COLO829 (cell line): ENCODE results near the gene SOWAHC.
A peak's percentile ranks its signal among the peaks of the same experiment; 100 is the strongest.
"Not testable (repeated sequence)": the region's sequence is repeated elsewhere in the genome, so short reads cannot be mapped to it uniquely, and the experiment has no call there.

Experiments
- DNase-seq: peaks from one replicate; pipeline ENCODE4 v3.0.0; 2012; ENCODE audit warnings: low spot score

The SOWAHC gene

DNA sequence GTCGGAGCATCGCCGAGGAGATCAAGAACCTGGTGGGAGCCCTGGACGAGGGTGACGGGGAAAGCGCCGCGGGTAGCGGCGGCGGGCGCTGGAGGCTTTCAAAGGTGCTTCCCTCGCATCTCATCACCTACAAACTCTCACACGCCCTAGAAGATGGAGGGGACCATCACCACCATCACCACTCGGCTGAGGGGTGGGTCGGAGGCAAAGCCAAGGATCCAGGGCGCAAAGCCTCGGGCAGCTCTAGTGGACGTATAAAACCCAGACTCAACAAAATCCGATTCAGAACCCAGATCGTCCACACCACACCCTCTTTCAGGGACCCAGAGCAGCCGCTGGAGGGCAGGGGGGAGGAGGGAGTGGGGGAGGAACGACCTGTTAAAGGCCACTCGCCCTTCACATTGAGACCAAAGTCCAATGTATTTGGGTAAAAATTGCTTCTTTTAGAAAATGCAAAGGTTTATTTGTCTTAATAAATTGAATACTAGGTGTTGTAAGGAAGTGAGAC lies 1.5 kb downstream of the SOWAHC start:
- DNase-seq = no peak

DNA sequence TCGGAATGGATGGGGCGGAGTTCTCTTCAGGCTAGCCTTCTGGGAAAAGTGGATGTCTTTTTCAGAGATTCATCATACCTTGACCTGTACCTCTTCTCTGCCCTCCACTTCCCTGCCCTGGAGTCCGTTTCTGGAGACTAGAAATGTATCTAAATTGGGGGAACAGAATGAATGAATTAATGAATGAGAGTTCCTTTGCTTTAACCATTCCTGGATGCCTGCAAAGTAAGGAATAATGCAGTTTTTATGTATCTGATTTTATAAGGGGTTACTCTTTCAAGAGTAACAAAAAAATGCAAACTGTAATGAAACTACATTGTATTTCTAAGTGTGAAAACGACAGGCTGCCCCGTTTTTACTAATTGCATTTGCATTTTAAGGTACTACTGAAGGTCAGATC lies 2.0 kb downstream of the SOWAHC start:
- DNase-seq = no peak

DNA sequence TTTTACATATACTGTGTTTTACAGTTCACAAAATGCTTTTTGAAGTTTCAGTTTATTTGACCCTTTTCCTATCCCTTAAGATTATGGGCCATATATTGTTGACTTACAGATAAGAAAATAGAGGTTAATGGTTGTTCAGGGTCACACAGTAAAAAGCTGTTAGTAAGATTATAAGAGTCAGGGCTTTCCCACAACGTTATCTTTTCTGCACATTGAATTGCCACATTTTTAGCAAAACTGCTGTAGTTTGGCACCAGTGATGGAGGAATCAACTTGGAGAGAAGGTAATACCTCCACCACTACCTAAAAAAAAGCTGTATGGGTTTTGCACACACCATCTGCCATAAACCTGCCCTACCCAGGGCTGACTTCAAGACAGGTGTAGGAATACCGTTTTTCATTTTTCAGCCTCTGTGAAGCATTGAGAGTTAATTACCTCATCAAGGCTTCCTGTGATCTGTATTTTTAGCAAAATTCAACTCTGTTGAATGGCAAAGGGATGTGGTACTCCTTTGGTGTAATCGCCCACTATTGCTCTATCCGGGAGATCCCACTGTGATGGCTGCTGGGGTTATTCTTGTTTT lies 5.0 kb downstream of the SOWAHC start:
- no peak for DNase-seq

DNA sequence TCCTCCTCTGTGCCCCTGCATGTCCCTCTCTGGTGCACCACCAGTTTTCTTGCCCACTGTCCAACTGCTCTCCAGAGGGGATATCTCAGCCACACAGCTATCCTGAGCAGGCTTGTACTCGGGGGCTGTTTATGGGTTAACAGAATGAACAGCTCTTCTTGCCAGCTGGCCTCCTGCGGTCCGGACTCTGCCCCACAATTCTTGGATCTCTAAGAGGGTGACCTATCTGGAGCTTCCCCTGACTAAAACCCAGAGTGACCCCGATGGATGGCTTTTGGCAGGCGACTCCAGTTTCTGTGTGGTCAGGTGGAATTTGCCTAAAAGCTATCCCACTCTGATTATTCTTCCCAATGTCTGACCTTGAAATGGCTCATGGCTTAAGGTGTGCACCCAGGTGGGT lies 9.1 kb downstream of the SOWAHC start:
- no peak for DNase-seq

DNA sequence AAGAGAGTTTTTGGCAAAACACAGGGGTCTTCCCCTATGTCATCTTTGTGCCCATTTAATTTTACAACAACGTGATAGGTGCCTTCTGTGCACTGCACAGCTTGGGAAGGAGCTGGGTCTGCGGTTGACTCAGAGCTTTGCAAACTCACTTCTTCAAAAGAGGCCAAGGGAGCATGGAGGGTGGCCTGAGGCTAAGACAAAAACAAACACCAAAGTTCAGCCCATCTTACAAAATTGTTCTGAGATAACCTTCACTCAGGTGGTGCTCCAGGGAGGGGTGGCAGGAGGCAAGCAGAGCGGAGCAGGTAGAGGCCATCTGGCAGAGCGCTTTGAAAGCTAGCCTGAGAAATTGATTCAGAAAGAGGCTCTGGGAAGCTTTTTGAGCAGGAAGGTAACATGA lies 9.8 kb downstream of the SOWAHC start:
- DNase-seq = no peak

DNA sequence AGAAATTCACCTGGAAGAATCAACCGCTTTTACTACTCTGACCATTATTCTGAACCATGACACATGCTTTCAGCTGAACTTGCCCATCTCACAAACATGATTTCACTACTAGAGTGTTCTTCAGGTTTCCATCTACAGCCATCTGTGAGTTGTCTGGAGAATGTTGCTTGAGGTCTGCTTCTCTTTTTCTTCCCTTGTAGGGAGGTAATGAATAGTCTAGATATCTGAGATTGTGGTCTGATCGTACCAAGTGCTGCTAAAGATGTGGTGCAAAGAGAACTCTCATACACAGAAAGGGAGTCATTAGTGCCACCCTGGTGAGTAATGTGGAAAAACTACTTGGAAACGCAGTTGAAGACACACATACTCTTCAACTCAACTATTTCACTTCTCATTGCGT lies 10.2 kb downstream of the SOWAHC start:
- DNase-seq = no peak

DNA sequence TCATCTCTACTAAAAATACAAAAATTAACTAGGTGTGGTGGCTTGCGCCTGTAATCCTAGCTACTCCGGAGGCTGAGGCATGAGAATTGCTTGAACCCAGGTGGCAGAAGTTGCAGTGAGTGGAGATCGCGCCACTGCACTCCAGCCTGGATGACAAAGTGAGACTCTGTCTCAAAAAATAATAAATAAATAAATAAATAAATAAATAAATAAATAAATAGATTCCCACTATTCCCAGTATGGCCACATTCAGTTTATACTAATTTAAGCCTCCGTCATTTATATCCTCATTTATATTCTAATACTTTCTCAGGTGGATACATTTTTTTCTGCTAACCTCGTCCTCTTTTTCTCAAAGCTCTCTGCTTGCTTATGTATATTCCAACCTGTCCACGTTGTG lies 14.2 kb downstream of the SOWAHC start:
- not testable (repeated sequence) for DNase-seq

DNA sequence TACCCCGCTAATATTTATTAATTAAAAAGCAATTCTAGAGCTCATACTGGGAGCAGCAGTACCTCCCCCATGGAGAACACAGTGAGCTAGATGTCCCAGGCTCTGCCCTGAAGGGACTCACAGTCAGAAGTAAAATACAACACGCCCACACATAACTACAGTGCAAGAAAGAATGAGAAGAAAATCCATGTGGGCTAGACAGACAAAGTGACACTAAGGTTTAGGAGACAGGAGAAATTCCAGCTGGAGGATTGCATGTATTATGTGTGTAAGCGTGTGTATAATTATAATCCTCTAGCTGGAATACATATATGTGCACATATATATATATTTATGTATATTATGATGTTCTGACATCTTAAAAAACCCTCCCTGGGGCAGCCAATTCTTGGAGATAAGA lies 15.7 kb downstream of the SOWAHC start:
- peak; percentile 14 for DNase-seq

DNA sequence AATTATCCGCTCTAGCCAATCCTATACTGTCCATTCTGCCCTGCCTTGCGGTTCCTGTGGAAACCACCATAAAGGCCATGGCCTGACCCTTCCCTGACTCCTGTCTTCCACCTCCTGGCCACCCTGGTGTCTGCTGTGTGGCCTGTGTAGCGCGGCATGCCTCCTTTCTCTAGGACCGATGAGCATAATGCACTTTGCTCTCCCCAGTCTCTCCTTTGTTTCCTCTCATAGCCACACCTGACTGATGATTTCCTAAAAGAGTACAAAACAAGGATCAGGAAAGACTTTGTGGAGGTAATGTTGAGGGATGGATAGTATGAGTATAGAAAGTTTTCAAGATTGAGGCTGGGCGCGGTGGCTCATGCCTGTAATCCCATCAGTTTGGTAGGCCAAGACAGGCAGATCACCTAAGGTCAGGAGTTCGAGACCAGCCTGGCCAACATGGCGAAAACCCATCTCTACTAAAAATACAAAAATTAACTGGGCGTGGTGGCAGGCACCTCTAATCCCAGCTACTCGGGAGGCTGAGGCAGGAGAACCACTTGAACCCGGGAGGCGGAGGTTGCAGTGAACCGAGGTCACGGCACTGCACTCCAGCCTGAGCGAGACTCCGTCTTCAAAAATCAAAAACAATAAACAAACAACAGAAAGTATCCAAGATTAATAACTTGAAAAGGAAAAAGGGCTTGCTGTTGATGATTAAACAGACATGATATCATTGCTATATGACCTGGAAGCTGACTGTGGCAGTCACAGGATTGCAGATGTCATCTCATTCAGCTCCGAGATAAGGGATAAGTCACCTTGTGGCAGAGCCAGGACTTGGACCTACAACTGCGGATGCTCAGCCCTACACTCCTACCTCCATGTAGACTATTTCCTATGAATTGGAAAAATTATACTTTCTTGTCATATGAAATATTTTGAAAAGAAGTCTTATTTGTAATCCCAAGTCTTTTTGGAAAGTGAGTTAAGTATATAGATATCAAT lies 16.6 kb downstream of the SOWAHC start:
- DNase-seq = no peak

DNA sequence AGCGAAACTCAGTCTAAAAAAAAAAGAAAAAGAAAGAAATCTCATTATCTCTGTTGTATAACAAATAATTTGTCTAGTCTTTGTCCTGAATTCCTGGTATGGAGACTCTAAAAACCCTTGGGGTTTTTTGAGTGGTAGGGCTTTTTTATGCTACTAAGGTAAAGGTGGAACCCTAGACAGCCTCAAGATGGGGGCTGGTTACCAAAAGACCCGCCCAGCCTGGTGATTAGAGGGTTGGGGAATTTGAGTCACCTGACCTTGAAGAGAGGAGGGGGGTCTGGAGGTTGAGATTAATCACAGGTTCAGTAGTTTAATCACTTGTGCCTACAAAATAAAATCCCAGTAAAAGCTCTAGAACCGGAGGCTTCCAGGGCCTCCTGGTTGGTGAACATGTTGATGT lies 17.6 kb downstream of the SOWAHC start:
- no peak for DNase-seq

DNA sequence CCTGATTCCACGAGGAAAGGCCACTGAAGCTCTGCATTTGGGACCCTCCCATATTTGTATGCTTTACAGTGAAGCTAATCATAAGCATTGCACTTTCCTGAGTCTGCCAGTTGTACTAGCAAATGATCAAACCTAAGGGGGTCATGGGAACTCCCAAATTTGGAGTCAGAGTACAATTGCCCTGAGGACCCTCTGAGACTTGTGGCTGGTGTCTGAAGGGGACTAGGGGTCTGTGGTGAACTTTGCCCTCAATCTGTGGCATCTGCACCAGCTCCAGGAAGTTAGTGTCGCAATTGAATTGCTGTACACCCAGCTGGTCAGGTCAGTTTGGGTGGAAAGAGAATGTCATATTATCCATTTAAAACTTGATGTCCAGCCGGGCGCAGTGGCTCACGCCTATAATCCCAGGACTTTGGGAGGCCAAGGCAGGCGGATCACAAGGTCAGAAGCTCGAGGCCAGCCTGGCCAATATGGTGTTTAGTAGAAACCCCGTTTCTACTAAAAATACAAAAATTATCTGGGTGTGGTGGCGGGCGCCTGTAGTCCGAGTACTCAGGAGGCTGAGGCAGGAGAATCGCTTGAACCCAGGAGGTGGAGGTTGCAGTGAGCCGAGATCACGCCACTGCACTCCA lies 18.1 kb downstream of the SOWAHC start:
- DNase-seq = no peak

DNA sequence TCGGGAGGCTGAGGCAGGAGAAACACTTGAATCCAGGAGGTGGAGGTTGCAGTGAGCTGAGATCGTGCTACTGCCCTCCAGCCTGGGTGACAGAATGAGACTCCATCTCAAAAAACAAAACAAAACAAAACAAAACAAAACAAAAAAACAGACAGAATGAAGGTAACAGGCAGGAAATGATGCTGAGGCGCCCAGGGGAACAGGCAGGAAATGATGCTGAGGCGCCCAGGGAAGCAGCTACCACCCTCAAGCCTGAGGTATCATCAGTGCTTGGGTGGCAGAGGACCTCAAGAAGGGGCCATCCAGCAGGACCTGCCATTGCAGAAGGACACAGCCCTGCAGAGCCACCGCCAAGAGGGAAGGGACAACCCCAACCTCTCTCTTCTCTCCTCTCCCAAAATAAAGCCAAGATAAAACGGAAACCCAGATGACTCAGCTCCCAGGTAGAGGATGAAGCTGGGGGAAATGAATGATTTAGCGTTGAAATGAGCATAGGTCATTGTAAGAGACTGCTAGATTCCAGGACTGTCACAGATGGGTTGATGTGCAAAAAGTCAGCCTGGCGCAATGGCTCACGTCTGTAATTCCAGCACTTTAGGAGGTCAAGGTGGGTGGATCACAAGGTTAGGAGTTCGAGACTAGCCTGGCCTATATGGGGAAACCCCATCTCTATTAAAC lies 19.3 kb downstream of the SOWAHC start:
- DNase-seq = no peak

DNA sequence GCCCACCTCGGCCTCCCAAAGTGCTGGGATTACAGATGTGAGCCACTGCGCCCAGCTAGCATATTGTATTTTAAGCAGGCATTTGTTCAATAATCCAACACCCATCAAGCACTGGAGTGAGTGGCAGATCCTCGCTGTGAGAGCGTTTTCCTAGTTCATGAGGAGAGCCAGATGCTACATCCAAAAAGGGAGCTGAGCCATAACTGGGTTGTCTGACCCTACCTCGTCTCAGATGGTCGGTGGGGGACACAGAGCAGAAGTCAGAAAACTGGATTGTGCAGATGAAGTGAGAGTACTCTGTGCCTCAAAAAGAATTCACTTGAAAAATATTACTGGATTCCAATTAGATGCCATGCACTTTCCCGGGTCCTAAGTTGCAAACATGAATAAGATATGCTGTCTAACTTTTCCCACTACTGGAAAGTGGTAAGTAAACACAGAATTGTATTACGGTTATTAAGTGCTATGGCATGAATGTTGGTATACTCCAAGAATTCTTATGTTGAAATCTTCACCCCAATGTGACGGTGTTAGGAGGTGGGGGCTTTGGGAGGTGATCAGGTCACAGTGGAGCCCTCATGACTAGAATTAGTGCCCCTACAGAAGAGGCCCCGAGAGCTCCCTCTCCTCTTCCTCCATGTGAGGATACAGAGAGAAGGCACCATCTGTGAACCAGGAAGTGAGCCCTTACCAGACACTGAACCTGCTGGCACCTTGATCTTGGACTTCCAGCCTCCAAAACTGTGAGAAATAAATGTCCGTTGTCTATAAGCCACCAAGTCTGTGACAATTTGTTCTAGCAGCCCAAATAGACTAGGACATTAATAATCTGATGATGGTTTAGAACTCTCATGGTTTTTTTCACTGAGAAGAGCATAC lies 21.5 kb downstream of the SOWAHC start:
- no peak for DNase-seq

DNA sequence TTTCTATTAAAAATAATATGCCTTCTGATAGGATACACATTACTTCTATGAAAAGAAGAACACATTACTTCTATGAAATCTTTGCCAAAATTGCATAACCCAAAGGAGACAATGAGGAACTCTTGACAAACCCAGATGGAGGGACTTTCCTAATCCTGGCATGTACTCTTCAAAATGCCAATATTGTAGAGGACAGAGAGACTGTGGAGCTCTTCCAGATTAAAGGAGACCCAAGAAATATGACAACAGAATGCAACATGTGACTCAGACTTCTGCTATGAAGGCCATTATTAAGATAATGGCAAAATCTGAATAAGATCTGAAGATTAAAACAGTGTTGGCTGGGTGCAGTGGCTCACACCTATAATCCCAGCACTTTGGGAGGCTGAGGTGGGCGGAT lies 22.2 kb downstream of the SOWAHC start:
- no peak for DNase-seq

DNA sequence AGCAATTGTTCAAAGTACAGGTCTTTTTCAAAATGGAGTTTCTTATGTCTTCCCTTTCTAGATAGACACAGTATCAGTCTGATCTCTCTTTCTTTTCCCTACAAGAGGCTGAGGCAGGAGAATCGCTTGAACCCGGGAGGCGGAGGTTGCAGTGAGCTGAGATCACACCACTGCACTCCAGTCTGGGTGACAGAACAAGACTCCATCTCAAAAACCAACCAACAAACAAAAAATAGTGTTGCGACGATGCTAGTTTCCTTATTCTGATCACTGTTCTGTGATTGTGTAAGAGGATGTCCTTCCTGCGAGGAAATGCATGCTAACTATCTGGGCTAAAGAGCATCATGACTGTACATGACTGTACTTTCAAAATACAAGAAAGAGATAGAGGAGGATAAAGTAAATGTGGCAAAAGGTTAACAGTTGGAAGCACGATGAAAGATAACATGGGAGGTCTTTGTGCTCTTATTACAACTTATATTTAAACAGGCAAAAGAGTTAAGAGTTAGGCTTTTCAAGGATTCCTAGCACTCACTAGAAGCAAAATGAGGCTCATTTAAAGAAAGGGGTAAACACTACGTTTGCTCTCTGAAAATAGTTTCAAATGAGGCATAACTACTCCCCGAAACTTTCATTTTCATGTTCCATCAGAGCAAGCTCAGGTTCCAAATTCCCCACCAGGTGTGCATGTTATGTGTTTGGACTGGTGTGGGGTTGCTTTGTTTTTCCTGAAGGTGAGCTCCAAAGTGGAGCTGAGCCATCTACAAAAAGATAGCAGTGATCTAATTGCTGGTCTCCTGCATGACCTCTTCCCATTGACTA lies 23.8 kb downstream of the SOWAHC start:
- no peak for DNase-seq

DNA sequence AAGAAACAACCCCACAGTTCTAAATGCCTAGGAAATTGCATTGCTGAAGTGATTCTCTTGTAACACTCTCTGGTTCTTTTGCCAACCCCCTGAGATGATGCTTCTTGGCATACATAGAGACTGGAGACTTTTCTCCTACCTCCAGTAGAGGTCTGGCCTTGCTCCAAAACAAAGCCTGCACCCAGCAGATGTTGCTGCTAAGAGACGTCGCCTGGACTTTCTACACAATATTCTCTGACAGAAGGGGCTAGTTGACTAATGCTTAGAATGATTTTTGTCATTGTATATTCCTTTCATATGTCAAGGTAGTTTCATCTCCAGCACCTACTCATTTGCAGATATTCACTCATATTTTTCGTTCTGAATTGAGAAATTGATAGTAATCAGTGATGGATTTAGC lies 24.6 kb downstream of the SOWAHC start:
- no peak for DNase-seq

DNA sequence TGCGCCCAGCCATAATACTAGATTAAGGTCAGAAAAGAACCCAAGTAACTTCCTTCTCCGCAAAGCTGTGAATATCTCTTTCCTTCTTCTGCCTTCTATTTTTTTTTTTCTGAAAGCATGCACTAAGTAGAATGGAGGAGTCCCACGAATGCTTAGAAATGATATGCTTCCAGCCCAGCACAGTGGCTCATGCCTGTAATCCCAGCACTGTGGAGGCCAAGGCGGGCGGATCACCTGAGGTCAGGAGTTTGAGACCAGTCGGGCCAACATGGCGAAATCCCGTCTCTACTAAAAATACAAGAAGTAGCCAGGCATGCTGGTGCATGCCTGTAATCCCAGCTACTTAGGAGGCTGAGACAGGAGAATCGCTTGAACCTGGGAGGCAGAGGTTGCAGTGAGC lies 25.8 kb downstream of the SOWAHC start:
- not testable (repeated sequence) for DNase-seq

DNA sequence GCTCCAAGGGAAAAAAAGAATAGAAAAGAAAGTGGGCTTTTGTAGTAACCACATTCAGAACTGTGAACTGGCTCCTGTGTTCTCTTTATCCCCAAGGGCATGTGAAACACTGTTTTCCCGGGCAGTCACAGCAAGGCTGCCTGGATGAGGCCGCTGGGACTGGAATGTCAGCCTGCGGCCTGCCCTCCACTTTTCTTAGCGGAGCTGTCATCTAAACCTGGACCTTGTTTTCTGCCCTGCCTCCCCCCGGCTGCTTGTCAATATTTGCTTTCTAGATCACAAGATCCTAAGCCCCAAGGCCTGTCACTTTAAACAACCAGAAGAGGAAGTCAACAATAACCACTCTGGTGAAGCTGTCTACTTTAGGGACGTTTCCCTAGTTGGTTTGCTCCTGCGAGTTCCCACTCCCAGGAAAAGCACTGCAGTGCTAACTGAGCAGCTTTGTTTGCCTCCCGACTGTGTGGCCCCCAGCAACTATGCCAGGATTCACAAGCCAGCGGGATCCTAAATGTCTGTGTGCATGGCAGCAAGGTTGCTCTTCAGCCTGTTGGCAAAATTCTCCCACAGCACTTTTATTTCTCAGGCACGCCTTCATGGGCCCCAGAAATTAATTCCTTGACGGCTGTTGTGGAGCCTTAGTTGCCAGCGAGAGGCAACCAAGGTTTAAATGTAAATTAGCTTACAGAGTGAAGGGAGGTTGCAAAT lies 30.6 kb downstream of the SOWAHC start:
- DNase-seq = peak; percentile 42

DNA sequence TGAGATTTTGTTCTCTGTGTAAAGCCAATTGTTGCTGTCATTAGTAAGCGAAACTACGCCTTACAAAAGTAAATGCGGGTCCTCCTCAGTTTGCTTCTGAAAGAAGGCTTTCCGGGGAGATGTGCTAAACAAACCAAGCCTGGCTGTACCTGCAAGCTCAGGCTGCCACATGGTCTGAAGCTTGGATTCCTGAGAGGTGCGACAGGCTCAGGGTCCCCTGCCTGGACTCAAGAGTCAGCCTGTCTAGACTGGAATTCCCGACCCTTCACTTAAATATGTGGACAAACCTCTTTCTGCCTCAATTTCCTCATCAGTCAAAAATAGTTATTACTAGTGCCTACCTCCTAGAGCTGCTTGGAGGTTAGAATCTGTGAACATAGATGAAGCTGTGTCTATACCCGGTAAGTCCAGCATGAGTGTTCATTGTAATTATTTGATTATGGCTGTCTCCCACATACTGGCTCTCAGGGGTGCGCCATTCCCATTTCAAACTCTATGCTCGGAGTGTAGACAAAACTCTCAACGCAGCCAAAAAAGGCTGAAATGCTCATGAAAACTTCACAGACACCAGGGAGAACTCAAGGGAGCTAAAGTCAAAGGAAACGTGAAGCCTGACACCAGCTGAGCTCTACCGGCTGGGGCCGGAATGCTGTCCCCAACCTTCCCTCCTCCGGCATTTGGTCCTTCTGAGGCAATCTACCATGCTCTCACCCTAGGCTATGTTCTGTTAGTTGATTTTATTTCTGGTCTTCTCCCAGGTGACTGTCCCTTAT lies 31.4 kb downstream of the SOWAHC start:
- no peak for DNase-seq
